Neural crest cell (in vitro differentiated cells): Measurements from ENCODE around the gene ODAD4. TPM values are rescaled to one million over a fixed set of nuclear protein-coding genes. Genes with fewer than 3 reads are reported as not detected.
"Not testable (repeated sequence)": the region's sequence is repeated elsewhere in the genome, so short reads cannot be mapped to it uniquely, and the experiment has no call there.

Experiments used
- DNase-seq: peaks from one replicate; pipeline ENCODE4 v3.0.0; 2021; ENCODE audit warnings: low read depth, mixed read lengths, low spot score
- H3K27ac Mint-ChIP-seq: one replicate; pipeline ENCODE4 v1.8.0; 2021; ENCODE audit warnings: mild to moderate bottlenecking, mixed read lengths; ENCODE audit not compliant: unreplicated experiment
- H3K27me3 Mint-ChIP-seq: 2 replicates; pipeline ENCODE4 v1.8.0; 2021; ENCODE audit warnings: low read depth, mild to moderate bottlenecking, mixed read lengths
- H3K36me3 Mint-ChIP-seq: 2 replicates; pipeline ENCODE4 v1.8.0; 2021; ENCODE audit warnings: low read depth, mild to moderate bottlenecking, mixed read lengths
- H3K4me1 Mint-ChIP-seq: 2 replicates; pipeline ENCODE4 v1.8.0; 2021; ENCODE audit warnings: mixed read lengths
- H3K4me3 Mint-ChIP-seq: one replicate; pipeline ENCODE4 v1.8.0; 2021; ENCODE audit warnings: mild to moderate bottlenecking, mixed read lengths
- H3K9me3 Mint-ChIP-seq: 2 replicates; pipeline ENCODE4 v1.8.0; 2021; ENCODE audit warnings: mixed read lengths
- total RNA-seq: library from RNA; stranded (reverse); gene quantifications from 2 replicates; pipeline ENCODE4 v1.2.1, GENCODE V29; 2021
- TF ChIP-seq, protein P1 (sequence below): fragments of 200-600 bp; sonication (generic); conservative IDR thresholded peaks from 2 replicates; pipeline ENCODE4 v1.5.0; 2021; ENCODE audit warnings: antibody characterized with exemption, mild to moderate bottlenecking

The ODAD4 gene
- total RNA-seq, 1 donor from 2014 or later = 4.8 TPM

GRCh38 chr17:42001729-42002128, 71.3 kb downstream of the ODAD4 start:
- DNase-seq = no peak
- peaks cover 25% of the 10 kb centered on the region for H3K4me1 Mint-ChIP-seq
- no peaks in the 10 kb centered on the region for H3K9me3 Mint-ChIP-seq
- no peak overlapping the region for H3K4me3 Mint-ChIP-seq
- H3K27me3 Mint-ChIP-seq = no peaks in the 10 kb centered on the region
- peaks cover 11% of the 10 kb centered on the region for H3K36me3 Mint-ChIP-seq
- no peak overlapping the region for H3K27ac Mint-ChIP-seq
- TF ChIP-seq, protein P1, sequence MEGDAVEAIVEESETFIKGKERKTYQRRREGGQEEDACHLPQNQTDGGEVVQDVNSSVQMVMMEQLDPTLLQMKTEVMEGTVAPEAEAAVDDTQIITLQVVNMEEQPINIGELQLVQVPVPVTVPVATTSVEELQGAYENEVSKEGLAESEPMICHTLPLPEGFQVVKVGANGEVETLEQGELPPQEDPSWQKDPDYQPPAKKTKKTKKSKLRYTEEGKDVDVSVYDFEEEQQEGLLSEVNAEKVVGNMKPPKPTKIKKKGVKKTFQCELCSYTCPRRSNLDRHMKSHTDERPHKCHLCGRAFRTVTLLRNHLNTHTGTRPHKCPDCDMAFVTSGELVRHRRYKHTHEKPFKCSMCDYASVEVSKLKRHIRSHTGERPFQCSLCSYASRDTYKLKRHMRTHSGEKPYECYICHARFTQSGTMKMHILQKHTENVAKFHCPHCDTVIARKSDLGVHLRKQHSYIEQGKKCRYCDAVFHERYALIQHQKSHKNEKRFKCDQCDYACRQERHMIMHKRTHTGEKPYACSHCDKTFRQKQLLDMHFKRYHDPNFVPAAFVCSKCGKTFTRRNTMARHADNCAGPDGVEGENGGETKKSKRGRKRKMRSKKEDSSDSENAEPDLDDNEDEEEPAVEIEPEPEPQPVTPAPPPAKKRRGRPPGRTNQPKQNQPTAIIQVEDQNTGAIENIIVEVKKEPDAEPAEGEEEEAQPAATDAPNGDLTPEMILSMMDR = no peak

- peaks cover 10% of the 10 kb centered on the region for H3K36me3 Mint-ChIP-seq
- H3K9me3 Mint-ChIP-seq = no peaks in the 10 kb centered on the region
- no peak overlapping the region for H3K4me3 Mint-ChIP-seq
- H3K27me3 Mint-ChIP-seq = no peaks in the 10 kb centered on the region
- peaks cover 28% of the 10 kb centered on the region for H3K4me1 Mint-ChIP-seq
- DNase-seq = no peak
- H3K27ac Mint-ChIP-seq = no peak overlapping the region
- TF ChIP-seq, protein P1 = no peak
Measured at GRCh38 chr17:42002175-42002791, 71.9 kb downstream of the ODAD4 start.

- H3K4me3 Mint-ChIP-seq = no peak overlapping the region
- H3K4me1 Mint-ChIP-seq = peaks cover 28% of the 10 kb centered on the region
- DNase-seq = no peak
- peak overlapping the region; percentile 7 for H3K27ac Mint-ChIP-seq
- peaks cover 10% of the 10 kb centered on the region for H3K36me3 Mint-ChIP-seq
- no peaks in the 10 kb centered on the region for H3K27me3 Mint-ChIP-seq
- TF ChIP-seq, protein P1 = no peak
- no peaks in the 10 kb centered on the region for H3K9me3 Mint-ChIP-seq
Measured at GRCh38 chr17:42002792-42003301, 72.4 kb downstream of the ODAD4 start.

GRCh38 chr17:42005166-42005565, 74.7 kb downstream of the ODAD4 start:
- Mint-ChIP-seq H3K4me3 (no peak overlapping the region), H3K27ac (no peak overlapping the region), H3K36me3 (peaks cover 6% of the 10 kb centered on the region)

DNA sequence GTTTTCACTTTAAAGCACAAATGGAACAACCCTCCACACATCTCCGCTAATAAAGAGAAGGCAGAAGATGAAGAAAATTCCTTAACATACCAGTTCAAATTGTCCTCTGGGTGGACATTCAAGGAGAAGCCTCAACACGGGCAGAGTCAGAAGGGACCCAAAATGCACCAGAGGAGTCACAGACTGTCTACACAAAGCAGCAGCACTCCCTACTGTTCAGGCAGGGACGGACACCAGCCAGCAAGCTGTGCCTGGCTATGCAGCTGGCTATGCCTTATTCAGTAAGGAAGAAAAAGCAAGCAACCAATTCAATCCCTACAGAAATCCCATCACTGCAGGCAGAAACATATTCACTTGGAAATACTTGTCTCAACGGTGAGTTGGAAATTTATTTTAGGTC, 78.8 kb downstream of the ODAD4 start:
- no peak overlapping the region for H3K4me3 Mint-ChIP-seq
- H3K36me3 Mint-ChIP-seq = peaks cover 6% of the 10 kb centered on the region
- H3K9me3 Mint-ChIP-seq = no peaks in the 10 kb centered on the region
- peaks cover 49% of the 10 kb centered on the region for H3K4me1 Mint-ChIP-seq
- H3K27me3 Mint-ChIP-seq = no peaks in the 10 kb centered on the region
- TF ChIP-seq, protein P1 = peak; percentile 17
- DNase-seq = no peak
- H3K27ac Mint-ChIP-seq = no peak overlapping the region

More at GRCh38 chr17:42005166-42005565, 74.7 kb downstream of the ODAD4 start:
- Mint-ChIP-seq H3K27me3 (no peaks in the 10 kb centered on the region), H3K9me3 (no peaks in the 10 kb centered on the region), H3K4me1 (peaks cover 39% of the 10 kb centered on the region)
- no peak for DNase-seq
- TF ChIP-seq, protein P1 = no peak

GRCh38 chr17:42010266-42010680, 79.9 kb downstream of the ODAD4 start:
- H3K4me1 Mint-ChIP-seq = peaks cover 45% of the 10 kb centered on the region
- H3K27ac Mint-ChIP-seq, H3K36me3 Mint-ChIP-seq, H3K27me3 Mint-ChIP-seq, DNase-seq, H3K9me3 Mint-ChIP-seq: not testable (repeated sequence)
- peak overlapping the region; percentile 2 for H3K4me3 Mint-ChIP-seq
